Right atrium auricular region (tissue), 2 donors: ENCODE data around the gene EVC. TPM values are rescaled to one million over a fixed set of nuclear protein-coding genes. Genes with fewer than 3 reads are reported as not detected.
"Not testable (repeated sequence)": the region's sequence is repeated elsewhere in the genome, so short reads cannot be mapped to it uniquely, and the experiment has no call there.

ENCODE experiments used
- DNase-seq: peaks from one replicate; pipeline ENCODE4 v3.0.0-alpha.2; 2019; ENCODE audit warnings: low spot score
- H3K27ac ChIP-seq, 2 donors: fragments of 200-600 bp; sonication (generic); 1 replicate in 1 of 2; 2 replicates in 1 of 2; pipeline ENCODE4 v1.5.1; 2016 to 2019
- H3K27me3 ChIP-seq, 2 donors: fragments of 200-600 bp; sonication (generic); one replicate each; pipeline versions ENCODE4 v1.5.1 to v1.6.0; 2017 to 2019
- H3K36me3 ChIP-seq: fragments of 200-600 bp; sonication (generic); one replicate; pipeline ENCODE4 v1.5.1; 2016
- H3K4me1 ChIP-seq, 2 donors: fragments of 200-600 bp; sonication (generic); one replicate each; pipeline versions ENCODE4 v1.5.1 to v1.6.0; 2017 to 2019
- H3K4me3 ChIP-seq, 2 donors: fragments of 200-600 bp; sonication (generic); 1 replicate in 1 of 2; 2 replicates in 1 of 2; pipeline ENCODE4 v1.5.1; 2017 to 2019; ENCODE audit warnings: mild to moderate bottlenecking in 1 of 2, moderate library complexity in 1 of 2
- H3K9me3 ChIP-seq, 2 donors: fragments of 200-600 bp; sonication (generic); one replicate each; pipeline ENCODE4 v1.5.1; 2019
- CTCF ChIP-seq, 2 donors: fragments of 200-600 bp; sonication (generic); IDR thresholded peaks; one replicate each; pipeline ENCODE4 v1.5.1; 2019; ENCODE audit warnings: antibody characterized with exemption in 2 of 2
- total RNA-seq, 2 donors: library from RNA; depleted of rRNA; stranded (reverse); fragments of >200 nt; gene quantifications; one replicate each; pipeline ENCODE4 v1.1.0, GENCODE V29; 2016

Gene EVC
- total RNA-seq, 2 donors from 2014 or later = 8.6 to 14.1 TPM

GRCh38 chr4:5724377-5724776, 13.4 kb downstream of the EVC start:
- Histone ChIP-seq H3K27ac (no peak overlapping the region), H3K27me3 (no peaks in the 10 kb centered on the region), H3K4me3 (no peak overlapping the region), H3K9me3 (no peaks in the 10 kb centered on the region), H3K36me3 (peaks cover 2% of the 10 kb centered on the region), H3K4me1 (no peaks in the 10 kb centered on the region)
- no peak for DNase-seq
- TF ChIP-seq CTCF (IDR thresholded peaks at IDR 0.05) = no peak

- peaks cover 38% of the 10 kb centered on the region for H3K36me3 ChIP-seq
- not testable (repeated sequence) for H3K27ac ChIP-seq, DNase-seq, H3K9me3 ChIP-seq, H3K4me3 ChIP-seq, H3K4me1 ChIP-seq, H3K27me3 ChIP-seq
Measured at GRCh38 chr4:5728412-5728811, 17.4 kb downstream of the EVC start.

- no peaks in the 10 kb centered on the region for H3K4me1 ChIP-seq
- no peak overlapping the region for H3K4me3 ChIP-seq
- no peaks in the 10 kb centered on the region for H3K9me3 ChIP-seq
- no peak for DNase-seq
- H3K27ac ChIP-seq = no peak overlapping the region
- H3K36me3 ChIP-seq = peaks cover 54% of the 10 kb centered on the region
- TF ChIP-seq CTCF (IDR thresholded peaks at IDR 0.05) = no peak
- H3K27me3 ChIP-seq = no peaks in the 10 kb centered on the region
Measured at GRCh38 chr4:5730436-5730835, 19.4 kb downstream of the EVC start.

GRCh38 chr4:5730993-5731990, 20.3 kb downstream of the EVC start:
- Histone ChIP-seq H3K36me3 (peaks cover 54% of the 10 kb centered on the region), H3K27me3 (no peaks in the 10 kb centered on the region), H3K27ac (no peak overlapping the region), H3K9me3 (no peaks in the 10 kb centered on the region), H3K4me1 (no peaks in the 10 kb centered on the region), H3K4me3 (no peak overlapping the region)
- no peak for DNase-seq
- no peak for TF ChIP-seq CTCF (IDR thresholded peaks at IDR 0.05)

GRCh38 chr4:5732158-5732557, 21.2 kb downstream of the EVC start:
- TF ChIP-seq CTCF (IDR thresholded peaks at IDR 0.05) = no peak
- peaks cover 54% of the 10 kb centered on the region for H3K36me3 ChIP-seq

GRCh38 chr4:5734853-5735252, 23.9 kb downstream of the EVC start:
- Histone ChIP-seq H3K4me3 (no peak overlapping the region), H3K36me3 (peaks cover 48% of the 10 kb centered on the region), H3K27me3 (no peaks in the 10 kb centered on the region), H3K27ac (no peak overlapping the region), H3K9me3 (no peaks in the 10 kb centered on the region), H3K4me1 (no peaks in the 10 kb centered on the region)
- no peak for DNase-seq
- no peak for TF ChIP-seq CTCF (IDR thresholded peaks at IDR 0.05)

More at GRCh38 chr4:5732158-5732557, 21.2 kb downstream of the EVC start:
- Histone ChIP-seq H3K27me3 (no peaks in the 10 kb centered on the region), H3K4me3 (no peak overlapping the region), H3K4me1 (no peaks in the 10 kb centered on the region), H3K27ac (no peak overlapping the region), H3K9me3 (no peaks in the 10 kb centered on the region)
- DNase-seq = no peak
